Progenitor cell of endocrine pancreas (in vitro differentiated cells): Measurements from ENCODE around the gene SPATA19. TPM values are rescaled to one million over a fixed set of nuclear protein-coding genes. Genes with fewer than 3 reads are reported as not detected.

Source experiments
- DNase-seq: peaks from one replicate; pipeline ENCODE4 v3.0.0; 2021; ENCODE audit warnings: low spot score; ENCODE audit not compliant: unreplicated experiment
- H3K27ac Mint-ChIP-seq: 2 replicates; pipeline ENCODE4 v1.8.0; 2021; ENCODE audit warnings: mild to moderate bottlenecking, moderate library complexity, mixed read lengths
- H3K27me3 Mint-ChIP-seq: 2 replicates; pipeline ENCODE4 v1.8.0; 2021; ENCODE audit warnings: mixed read lengths
- H3K36me3 Mint-ChIP-seq: 2 replicates; pipeline ENCODE4 v1.8.0; 2022; ENCODE audit warnings: mixed read lengths; ENCODE audit not compliant: insufficient read depth
- H3K4me1 Mint-ChIP-seq: 2 replicates; pipeline ENCODE4 v1.8.0; 2021; ENCODE audit warnings: low read depth, mixed read lengths
- H3K4me3 Mint-ChIP-seq: 2 replicates; pipeline ENCODE4 v1.8.0; 2021; ENCODE audit warnings: low read depth, mild to moderate bottlenecking, moderate library complexity, mixed read lengths
- H3K9me3 Mint-ChIP-seq: 2 replicates; pipeline ENCODE4 v1.8.0; 2021; ENCODE audit warnings: low read depth, mixed read lengths
- total RNA-seq: library from RNA; stranded (reverse); gene quantifications from 2 replicates; pipeline ENCODE4 v1.2.1, GENCODE V29; 2021
- TF ChIP-seq, protein P1 (sequence below): fragments of 200-600 bp; sonication (generic); IDR thresholded peaks from one replicate; pipeline ENCODE4 v1.5.0; 2021; ENCODE audit warnings: antibody characterized with exemption, mild to moderate bottlenecking; ENCODE audit not compliant: unreplicated experiment

The SPATA19 gene
- total RNA-seq, 1 donor from 2014 or later = not detected

DNA sequence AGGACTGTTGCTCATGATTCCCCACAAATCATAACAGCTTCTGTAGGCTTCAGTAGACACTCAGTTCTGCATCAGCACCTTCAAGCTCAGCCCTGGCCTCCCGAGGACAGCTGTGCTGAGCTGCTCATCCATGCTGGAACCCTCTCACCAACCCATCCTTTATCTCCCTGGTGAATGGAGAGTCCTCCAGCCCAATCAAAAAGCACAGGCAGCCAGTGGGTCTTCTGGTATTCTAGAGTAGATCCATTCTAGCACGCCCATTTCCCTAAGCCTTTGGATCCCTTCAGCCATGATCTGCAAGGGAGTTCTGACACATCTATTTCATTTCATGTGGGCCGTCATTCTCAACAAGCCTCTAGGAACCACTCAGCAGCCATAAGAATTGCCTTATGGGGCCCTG lies 44.6 kb upstream of the SPATA19 start:
- H3K36me3 Mint-ChIP-seq = no peaks in the 10 kb centered on the region
- DNase-seq = no peak
- H3K4me1 Mint-ChIP-seq = no peaks in the 10 kb centered on the region
- no peak overlapping the region for H3K4me3 Mint-ChIP-seq
- TF ChIP-seq, protein P1, sequence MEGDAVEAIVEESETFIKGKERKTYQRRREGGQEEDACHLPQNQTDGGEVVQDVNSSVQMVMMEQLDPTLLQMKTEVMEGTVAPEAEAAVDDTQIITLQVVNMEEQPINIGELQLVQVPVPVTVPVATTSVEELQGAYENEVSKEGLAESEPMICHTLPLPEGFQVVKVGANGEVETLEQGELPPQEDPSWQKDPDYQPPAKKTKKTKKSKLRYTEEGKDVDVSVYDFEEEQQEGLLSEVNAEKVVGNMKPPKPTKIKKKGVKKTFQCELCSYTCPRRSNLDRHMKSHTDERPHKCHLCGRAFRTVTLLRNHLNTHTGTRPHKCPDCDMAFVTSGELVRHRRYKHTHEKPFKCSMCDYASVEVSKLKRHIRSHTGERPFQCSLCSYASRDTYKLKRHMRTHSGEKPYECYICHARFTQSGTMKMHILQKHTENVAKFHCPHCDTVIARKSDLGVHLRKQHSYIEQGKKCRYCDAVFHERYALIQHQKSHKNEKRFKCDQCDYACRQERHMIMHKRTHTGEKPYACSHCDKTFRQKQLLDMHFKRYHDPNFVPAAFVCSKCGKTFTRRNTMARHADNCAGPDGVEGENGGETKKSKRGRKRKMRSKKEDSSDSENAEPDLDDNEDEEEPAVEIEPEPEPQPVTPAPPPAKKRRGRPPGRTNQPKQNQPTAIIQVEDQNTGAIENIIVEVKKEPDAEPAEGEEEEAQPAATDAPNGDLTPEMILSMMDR = no peak
- no peaks in the 10 kb centered on the region for H3K9me3 Mint-ChIP-seq
- peaks cover 32% of the 10 kb centered on the region for H3K27me3 Mint-ChIP-seq
- H3K27ac Mint-ChIP-seq = no peak overlapping the region

DNA sequence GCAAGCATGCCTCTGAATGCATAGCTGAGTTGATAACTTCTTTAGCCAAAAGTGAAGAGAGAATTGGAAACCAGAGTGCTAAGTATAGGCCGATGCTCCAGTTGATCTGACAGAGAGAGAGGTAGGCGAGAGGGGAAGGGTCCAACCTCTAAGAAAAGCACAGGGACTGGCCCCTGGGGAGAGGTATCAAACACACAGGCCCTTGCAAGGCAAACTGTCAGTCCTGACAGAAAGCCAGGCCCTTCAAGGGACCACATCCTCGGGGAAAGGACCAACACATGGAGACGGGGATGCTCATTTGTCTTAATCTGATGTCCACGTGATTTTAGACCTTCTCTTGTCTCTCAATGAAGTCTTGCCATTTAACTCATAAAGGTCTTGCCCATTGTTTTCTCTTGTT lies 43.9 kb upstream of the SPATA19 start:
- Mint-ChIP-seq H3K27ac (no peak overlapping the region), H3K4me1 (no peaks in the 10 kb centered on the region), H3K9me3 (peaks cover 3% of the 10 kb centered on the region), H3K27me3 (peaks cover 32% of the 10 kb centered on the region), H3K4me3 (no peak overlapping the region), H3K36me3 (no peaks in the 10 kb centered on the region)
- TF ChIP-seq, protein P1 = no peak
- no peak for DNase-seq

DNA sequence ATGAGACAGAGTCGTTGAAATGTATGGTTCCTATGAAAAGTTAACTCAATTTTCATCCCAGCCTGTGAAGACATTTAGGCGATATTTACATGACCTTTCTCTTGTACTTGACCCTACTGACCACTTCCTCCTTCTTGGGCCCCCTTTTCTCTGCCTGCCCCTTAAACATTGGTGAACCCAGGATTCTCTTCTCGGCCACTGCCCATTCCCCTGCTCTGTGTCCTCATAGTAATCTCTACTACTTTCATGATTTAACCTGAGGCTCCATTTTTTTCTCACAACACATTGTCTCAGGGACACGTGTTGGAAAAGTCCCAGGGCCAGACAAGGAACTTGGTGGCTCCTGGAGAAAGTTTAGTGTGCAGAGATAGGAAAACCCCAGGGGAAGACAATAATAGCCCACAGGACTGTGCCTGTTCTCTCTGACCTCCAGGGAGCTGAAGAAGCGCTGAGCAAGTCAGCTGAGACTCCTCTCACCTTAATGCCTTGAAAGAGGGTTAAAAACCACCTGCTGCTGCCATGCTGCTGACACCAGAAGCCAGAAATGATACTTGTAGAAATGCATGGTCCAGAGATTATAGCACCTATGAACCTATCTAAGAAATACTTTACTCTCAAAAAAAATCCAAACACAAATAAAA lies 42.5 kb upstream of the SPATA19 start:
- H3K27me3 Mint-ChIP-seq = peaks cover 36% of the 10 kb centered on the region
- no peak overlapping the region for H3K4me3 Mint-ChIP-seq
- TF ChIP-seq, protein P1 = no peak
- no peaks in the 10 kb centered on the region for H3K4me1 Mint-ChIP-seq
- H3K36me3 Mint-ChIP-seq = peaks cover 2% of the 10 kb centered on the region
- DNase-seq = no peak
- H3K9me3 Mint-ChIP-seq = peaks cover 12% of the 10 kb centered on the region
- no peak overlapping the region for H3K27ac Mint-ChIP-seq

DNA sequence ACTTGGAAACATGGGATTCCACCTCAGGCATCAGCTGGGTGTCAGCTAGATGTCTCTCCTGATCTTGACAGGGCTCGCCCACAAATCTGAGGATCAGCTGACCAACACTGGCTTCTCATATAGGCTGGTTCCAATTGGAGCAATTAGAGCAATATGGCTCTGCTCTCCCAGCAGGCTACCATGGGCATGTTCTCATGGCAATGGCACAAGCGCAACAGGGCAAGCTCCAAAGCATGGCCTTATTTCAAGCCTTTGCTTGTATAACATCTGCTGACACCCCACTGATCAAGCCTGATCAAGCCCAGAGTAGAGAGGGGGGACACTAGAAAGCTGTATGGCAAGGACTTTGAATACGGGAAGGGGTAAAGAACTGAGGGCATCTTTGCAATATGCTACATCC lies 40.7 kb upstream of the SPATA19 start:
- H3K27me3 Mint-ChIP-seq = peaks cover 23% of the 10 kb centered on the region
- no peak for DNase-seq
- H3K27ac Mint-ChIP-seq = no peak overlapping the region
- peaks cover 19% of the 10 kb centered on the region for H3K9me3 Mint-ChIP-seq
- H3K36me3 Mint-ChIP-seq = peaks cover 2% of the 10 kb centered on the region
- H3K4me3 Mint-ChIP-seq = no peak overlapping the region
- TF ChIP-seq, protein P1 = no peak
- no peaks in the 10 kb centered on the region for H3K4me1 Mint-ChIP-seq

DNA sequence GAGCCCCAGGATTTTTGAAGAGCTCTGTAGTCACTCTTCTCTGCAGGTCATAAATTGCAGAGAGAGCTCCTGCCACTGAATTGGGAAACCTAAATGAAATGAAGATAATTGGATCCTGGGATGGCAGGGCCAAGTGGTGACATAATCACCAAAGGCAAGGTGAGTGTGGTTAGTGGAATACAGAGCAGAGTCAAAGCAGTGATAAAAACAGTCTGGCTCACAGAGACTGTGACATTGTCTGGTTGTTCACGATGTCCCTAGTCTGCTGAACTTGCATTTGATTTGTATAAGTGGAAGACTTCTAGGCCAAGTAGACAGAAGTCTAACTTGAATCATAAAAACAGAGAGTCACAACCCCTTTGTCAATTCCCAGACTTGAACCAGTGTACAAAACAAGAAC lies 26.8 kb upstream of the SPATA19 start:
- Mint-ChIP-seq H3K27ac (no peak overlapping the region), H3K4me1 (no peaks in the 10 kb centered on the region), H3K9me3 (peaks cover 4% of the 10 kb centered on the region), H3K4me3 (no peak overlapping the region), H3K27me3 (no peaks in the 10 kb centered on the region), H3K36me3 (no peaks in the 10 kb centered on the region)
- no peak for DNase-seq
- TF ChIP-seq, protein P1 = no peak
